ENCODE results near the gene CDX2.
"Not testable (repeated sequence)": the region's sequence is repeated elsewhere in the genome, so short reads cannot be mapped to it uniquely, and the experiment has no call there.

CDX2 gene

DNA sequence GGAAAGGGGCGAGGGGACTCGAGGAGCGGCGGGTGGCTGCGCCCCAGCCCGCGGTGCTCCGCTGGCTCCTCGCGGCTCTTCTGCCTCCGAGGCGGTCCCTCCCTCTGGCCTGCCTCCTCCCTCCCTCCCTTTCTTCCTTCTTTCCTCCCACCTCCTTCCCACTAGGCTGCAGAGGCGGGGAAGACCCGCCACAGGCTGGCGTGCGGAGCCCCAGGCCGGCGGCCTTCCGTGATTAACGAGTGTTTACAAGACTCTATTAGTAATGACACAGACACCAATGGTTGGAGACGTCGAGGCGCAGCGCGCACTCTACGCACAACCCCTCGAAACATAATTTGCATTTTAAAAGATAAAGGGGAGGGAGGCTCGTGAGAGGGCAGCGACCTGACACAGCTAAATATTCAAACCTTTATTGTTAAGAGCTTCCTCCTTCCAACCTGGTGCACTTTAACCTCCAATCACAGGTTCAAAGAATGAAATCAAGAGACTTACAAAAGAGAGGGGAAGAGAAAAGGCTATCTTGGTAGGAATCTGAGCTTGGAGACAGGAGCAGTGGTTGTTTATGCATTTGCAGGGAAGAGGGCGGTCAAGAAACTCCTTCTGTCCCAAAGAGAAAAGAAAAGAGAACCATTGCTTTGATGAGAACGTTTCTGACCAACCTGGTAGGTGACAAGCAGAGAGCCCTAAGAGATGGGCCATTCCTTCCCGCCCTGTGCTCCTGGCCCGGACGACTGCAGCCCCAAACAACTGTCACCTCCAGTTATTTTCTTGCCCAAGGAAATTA is at the start of gene CDX2:
CDX2 (minus strand) TSS at position 234 of the 784 bp plus-strand sequence. CDS start 309 bp downstream, outside the sequence.
- DNase-seq (ENCODE audit: low read depth in 2 of 2) = no peak

- DNase-seq (ENCODE audit: low read depth in 2 of 2) = no peak
Measured at GRCh38 chr13:28014301-28014700, 45.2 kb upstream of the CDX2 start.

GRCh38 chr13:28013482-28013881 is 44.4 kb upstream of the CDX2 start:
- DNase-seq (ENCODE audit: low read depth in 2 of 2) = no peak

GRCh38 chr13:28012896-28013295 is 43.8 kb upstream of the CDX2 start:
- DNase-seq (ENCODE audit: low read depth in 2 of 2) = no peak

- DNase-seq (ENCODE audit: low read depth in 2 of 2) = no peak
Measured at GRCh38 chr13:28012383-28012782, 43.3 kb upstream of the CDX2 start.

DNA sequence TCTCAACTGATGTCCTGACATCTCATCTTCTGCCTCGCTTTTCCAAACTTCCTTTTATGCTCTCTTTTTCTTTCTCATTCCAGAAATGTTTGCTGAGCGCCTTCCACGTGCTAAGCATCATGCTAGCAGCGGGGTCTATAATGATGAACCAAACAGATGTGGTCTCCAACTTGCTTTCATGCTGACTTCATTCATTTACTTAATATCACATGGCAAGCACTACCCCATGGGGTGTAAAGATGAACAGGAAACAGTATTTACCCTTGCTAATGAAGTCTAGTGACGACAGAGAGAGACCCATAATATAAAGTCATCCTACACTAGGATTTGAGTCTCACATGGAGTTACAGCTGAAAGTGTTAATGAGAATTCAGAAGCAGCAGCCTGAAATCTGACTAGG is 40.9 kb upstream of the CDX2 start:
- DNase-seq (ENCODE audit: low read depth in 2 of 2) = no peak

- not testable (repeated sequence) for DNase-seq (ENCODE audit: low read depth in 2 of 2)
Measured at GRCh38 chr13:28005016-28005415, 35.9 kb upstream of the CDX2 start.

- no peak for DNase-seq (ENCODE audit: low read depth in 2 of 2)
Measured at GRCh38 chr13:28002886-28003698, 34.0 kb upstream of the CDX2 start.

GRCh38 chr13:28001837-28002473 is 32.8 kb upstream of the CDX2 start:
- DNase-seq (ENCODE audit: low read depth in 2 of 2) = no peak

- no peak for DNase-seq (ENCODE audit: low read depth in 2 of 2)
Measured at GRCh38 chr13:28001049-28001448, 31.9 kb upstream of the CDX2 start.

DNA sequence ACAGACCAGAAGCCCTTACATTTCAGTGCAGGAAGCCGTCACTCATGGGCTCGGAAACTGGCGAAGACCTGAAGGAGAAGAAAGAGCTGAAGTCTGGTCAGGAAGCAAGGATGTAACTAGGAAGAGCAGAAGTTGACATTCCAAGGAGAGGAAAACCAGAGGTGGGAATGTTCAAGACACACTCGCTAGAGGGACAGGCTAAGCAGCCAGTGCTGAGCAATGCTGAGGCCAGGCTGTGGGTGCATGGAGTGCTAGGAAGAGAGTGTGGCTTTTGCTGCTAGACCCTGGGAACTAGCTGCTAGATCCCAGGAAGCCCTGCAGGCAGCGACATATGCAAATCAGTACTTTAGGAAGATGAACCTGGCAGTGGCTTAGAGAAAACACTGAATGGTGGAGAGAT is 31.5 kb upstream of the CDX2 start:
- DNase-seq (ENCODE audit: low read depth in 2 of 2) = no peak

- no peak for DNase-seq (ENCODE audit: low read depth in 2 of 2)
Measured at GRCh38 chr13:27997904-27998522, 28.9 kb upstream of the CDX2 start.

- no peak for DNase-seq (ENCODE audit: low read depth in 2 of 2)
Measured at GRCh38 chr13:27991881-27992280, 22.8 kb upstream of the CDX2 start.

DNA sequence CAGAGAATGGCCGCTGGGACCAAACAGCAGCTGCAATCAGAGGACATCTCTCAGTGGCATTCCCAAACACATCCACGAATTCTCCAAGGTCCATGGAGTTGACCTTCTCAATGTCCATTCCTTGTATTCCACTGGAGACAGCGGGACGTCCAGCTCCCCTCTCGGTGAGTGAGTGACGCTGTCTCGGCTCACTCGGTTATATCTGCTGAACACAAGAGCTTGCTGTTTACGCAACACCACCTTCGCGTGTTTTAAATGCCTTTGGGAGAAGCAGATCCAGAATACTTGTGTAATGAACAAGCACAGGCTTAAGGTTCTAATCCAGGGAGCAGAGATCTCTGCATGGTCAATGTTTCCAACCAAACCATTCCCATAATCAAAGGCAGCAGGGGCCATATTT is 19.4 kb upstream of the CDX2 start, which contains the start of gene URAD:
URAD (minus strand) TSS at position 174 of the 400 bp plus-strand sequence; CDS start at position 118, 56 bp downstream.
- no peak for DNase-seq (ENCODE audit: low read depth in 2 of 2)

DNA sequence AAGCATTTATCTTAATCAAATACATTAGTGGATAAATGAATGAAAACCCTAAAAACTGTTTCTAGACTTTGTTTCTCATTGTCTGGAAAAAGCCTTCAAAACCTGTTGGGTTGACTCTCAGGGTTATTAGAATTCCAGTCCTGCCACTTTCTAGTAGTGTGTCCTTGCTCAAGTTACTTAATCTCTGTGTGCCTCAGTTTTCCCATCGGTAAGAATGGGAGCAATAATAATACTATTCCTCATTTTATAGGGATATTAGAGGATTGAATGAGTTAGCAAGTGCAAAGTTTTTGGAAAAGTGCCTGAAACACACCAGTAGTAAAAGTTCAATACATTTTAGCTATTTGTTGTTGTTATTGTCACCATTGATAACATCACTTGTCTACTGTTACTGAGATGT is 16.5 kb upstream of the CDX2 start:
- no peak for DNase-seq (ENCODE audit: low read depth in 2 of 2)

DNA sequence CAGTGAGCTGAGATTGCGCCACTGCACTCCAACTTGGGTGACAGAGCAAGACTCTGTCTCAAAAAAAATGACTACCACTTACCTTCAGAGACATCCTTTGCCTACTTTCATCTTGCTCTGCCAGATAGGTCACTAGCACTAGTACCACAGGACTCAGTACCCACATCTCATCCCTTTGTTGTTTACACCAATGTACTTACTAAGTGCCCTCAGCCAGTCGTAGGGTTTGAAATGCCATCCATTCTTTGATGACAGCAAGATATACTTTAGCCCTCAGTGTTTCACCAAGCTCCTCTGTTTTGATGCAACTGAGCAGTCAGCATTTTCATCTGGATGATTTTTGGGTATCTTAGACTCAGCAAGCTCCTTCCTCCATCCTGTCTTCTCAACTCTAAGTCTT is 13.2 kb upstream of the CDX2 start:
- no peak for DNase-seq (ENCODE audit: low read depth in 2 of 2)

GRCh38 chr13:27981006-27981708 is 12.0 kb upstream of the CDX2 start:
- DNase-seq (ENCODE audit: low read depth in 2 of 2) = no peak

DNA sequence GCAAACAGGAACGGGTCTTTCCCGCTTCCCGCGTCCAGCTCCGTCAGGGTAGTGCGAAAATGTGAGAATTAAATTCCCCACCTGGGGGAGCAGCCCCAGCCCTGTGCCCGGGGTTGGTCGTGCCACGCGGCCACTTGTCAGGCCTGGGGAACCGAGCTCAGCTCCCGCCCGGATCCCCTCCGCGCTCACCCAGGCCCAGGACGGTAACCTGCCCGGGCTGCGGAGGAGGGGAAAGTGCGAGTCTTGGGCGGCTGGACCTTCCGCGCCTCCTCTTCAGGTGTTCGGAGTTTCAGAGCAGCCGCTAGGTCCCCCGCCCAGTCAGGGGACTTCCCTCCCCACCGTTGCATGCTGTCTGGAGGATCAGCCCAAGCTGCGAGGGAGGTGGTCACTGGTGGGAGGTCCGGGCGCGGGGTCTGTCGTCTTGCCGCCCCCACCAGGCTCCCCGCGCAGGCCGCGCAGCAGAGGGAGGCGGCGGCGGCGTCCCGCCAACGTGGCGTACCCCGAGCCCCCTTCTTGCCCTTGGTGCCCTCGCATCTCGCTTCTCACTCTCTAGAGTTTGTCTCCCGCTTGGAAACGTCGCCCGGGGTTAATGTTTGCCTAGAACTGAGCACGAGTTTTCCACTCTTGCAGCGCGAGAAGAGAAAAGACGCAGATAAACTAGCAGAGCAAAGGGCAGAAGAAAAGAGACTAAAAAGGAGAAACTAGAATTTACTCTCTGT is 11.3 kb upstream of the CDX2 start:
- DNase-seq (ENCODE audit: low read depth in 2 of 2) = no peak

DNA sequence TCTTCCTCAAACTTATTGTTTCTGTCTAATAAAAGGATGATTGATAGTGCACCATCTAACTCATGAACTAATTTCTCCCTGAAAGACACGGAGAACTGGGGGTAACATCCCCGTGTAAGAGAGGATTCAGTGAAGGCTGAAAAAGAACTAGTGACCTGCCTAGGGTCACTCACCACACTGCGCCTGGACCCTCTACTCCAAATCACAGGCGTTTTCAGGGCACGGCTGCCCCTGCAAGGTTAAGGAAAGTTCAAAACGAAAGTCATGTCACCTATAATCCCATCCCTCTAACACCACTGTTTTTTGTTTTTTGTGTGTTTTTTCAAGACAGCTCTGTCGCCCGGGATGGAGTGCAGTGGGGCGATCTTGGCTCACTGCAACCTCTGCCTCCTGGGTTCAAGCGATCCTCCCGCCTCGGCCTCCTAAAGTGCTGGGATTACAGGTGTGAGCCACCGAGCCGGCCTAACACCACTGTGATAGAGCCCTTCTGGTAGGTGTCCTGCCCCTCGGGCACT is 10.7 kb upstream of the CDX2 start:
- DNase-seq (ENCODE audit: low read depth in 2 of 2) = no peak

- DNase-seq (ENCODE audit: low read depth in 2 of 2) = no peak
Measured at GRCh38 chr13:27979001-27979643, 10.0 kb upstream of the CDX2 start.

All from stimulated activated CD8-positive, alpha-beta memory T cell treated with anti-CD3 and anti-CD28 coated beads, Interleukin-7, amount 100 ng/mL, for 4 hours (primary cell).